ENCODE measurements around the gene IGFBP6. TPM values are rescaled to one million over a fixed set of nuclear protein-coding genes. Genes with fewer than 3 reads are reported as not detected.

The IGFBP6 gene
- total RNA-seq, 1 donor from 2014 or later, result 0.72 TPM

DNA sequence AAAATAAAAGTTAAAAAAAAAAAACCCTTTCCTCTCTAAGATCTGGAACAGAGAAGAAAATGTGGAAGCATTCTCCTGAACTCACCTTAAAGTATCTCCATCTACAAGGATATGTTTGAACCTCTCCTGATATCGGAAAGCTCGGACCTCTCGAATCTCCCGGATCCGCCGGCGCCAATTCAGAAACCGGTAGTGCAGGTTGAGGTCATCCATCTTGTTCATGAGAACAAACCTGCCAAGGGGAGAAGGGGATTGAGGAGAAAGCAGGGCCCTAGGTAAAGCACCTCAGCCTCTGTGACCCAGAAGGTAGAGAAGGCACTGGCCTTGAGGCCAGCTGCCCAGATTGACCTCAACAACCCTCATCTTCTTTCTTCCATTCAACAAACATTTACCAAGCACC is 20.4 kb upstream of the IGFBP6 start:
- Mint-ChIP-seq H3K27ac (ENCODE audit: unreplicated experiment) (no peak overlapping the region), H3K36me3 (ENCODE audit: low read depth) (peaks cover 15% of the 10 kb centered on the region), H3K27me3 (ENCODE audit: low read depth) (peaks cover 3% of the 10 kb centered on the region), H3K9me3 (no peaks in the 10 kb centered on the region), H3K4me3 (peak overlapping the region; percentile 83), H3K4me1 (peaks cover 51% of the 10 kb centered on the region)
- no peak for DNase-seq (ENCODE audit: low read depth, low spot score)
- TF ChIP-seq, protein P1, sequence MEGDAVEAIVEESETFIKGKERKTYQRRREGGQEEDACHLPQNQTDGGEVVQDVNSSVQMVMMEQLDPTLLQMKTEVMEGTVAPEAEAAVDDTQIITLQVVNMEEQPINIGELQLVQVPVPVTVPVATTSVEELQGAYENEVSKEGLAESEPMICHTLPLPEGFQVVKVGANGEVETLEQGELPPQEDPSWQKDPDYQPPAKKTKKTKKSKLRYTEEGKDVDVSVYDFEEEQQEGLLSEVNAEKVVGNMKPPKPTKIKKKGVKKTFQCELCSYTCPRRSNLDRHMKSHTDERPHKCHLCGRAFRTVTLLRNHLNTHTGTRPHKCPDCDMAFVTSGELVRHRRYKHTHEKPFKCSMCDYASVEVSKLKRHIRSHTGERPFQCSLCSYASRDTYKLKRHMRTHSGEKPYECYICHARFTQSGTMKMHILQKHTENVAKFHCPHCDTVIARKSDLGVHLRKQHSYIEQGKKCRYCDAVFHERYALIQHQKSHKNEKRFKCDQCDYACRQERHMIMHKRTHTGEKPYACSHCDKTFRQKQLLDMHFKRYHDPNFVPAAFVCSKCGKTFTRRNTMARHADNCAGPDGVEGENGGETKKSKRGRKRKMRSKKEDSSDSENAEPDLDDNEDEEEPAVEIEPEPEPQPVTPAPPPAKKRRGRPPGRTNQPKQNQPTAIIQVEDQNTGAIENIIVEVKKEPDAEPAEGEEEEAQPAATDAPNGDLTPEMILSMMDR (conservative IDR thresholded peaks at IDR 0.05), result no peak

DNA sequence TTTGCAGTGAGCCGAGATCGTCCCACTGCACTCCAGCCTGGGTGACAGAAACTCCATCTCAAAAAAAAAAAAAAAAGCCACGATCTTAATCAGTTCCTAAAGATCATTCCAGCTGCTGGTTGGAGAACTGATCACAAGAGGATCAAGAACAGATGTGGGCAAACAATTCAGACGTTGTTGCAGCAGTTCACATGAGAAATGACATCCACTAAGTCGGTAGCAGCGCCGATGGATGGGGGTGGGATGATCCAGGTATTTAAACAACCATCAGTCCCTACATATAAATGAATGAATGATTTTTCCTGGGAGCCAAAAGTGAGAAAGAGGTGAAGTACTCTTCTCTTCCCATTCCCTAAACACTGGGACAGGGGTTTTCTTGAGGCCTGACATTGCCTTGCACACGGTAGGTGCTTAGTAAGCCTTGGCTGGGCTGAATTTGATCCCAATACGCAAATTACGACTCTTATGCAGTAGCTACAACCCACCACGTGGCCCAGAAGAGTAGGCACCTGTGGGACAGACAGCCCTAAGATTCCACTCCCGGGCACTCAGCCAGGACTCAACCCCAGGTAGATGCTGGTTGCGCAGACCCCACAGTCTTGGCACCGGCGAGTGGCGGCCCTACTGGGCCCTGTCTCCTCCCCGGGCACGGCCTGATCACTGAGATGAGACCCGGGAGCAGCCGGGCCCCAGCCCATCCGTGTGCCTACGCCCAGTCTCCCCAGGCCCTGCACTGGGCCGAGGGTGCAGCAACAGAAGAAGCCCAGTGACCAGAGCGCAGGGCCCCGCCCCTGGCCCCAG is 18.8 kb upstream of the IGFBP6 start:
- peaks cover 12% of the 10 kb centered on the region for H3K36me3 Mint-ChIP-seq (ENCODE audit: low read depth)

DNA sequence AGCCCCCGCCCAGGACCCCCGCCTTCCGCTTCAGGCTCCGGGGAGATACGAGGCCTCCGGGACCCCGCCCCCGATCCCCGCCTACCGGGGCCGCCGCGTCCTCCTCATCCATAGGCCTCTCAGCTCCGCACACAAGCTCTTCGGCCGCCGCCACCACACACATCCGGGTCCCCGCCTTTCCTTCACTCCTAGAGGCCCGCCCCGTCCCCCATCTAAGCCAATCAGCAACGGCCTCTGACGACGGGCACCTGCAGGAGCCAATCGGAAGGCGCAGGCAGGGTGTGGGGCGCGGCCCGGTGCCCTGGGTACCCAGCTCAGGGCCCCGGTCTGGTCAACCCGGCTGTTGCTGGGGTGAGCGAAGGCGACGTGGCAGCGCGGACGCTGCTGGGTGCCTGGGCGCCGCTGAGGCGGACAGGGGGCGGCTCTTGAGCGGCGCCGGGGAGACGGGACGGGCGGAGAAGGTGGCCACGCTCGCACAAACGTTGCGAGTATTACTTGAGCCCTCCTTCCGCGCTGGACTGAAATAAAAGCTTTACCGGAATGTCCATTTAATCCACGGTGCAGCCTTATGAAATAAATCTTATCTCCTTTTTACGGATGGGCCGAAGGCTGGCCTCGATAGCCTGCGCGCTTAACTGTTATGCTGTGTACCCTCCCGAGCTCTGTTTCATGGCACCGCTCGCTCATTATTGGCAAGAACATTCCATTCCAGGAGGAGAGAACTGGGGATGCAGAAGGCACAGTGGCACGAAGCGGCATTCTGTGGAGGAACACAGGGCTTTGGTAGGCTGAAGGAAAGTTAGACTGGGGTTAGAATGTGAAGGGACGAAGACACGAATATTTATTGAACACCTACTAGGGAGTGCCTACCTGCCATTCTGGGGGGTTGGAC is 18.0 kb upstream of the IGFBP6 start, which contains the start of gene SPRYD3:
Gene SPRYD3, minus strand, starts transcription at position 165 of the 892 bp plus-strand sequence. Its CDS starts 57 bp downstream, at position 108.
- peaks cover 5% of the 10 kb centered on the region for H3K36me3 Mint-ChIP-seq (ENCODE audit: low read depth)
- H3K27ac Mint-ChIP-seq (ENCODE audit: unreplicated experiment), result peak within 1 kb of the TSS; percentile 65
- H3K27me3 Mint-ChIP-seq (ENCODE audit: low read depth), result peaks cover 3% of the 10 kb centered on the region
- TF ChIP-seq, protein P1 (conservative IDR thresholded peaks at IDR 0.05), result no peak
- H3K4me1 Mint-ChIP-seq, result peaks cover 33% of the 10 kb centered on the region
- H3K4me3 Mint-ChIP-seq, result peak within 1 kb of the TSS; percentile 87
- DNase-seq (ENCODE audit: low read depth, low spot score), result peak; percentile 98
- peaks cover 2% of the 10 kb centered on the region for H3K9me3 Mint-ChIP-seq

More for the DNA sequence above, 18.8 kb upstream of the IGFBP6 start:
- H3K27ac Mint-ChIP-seq (ENCODE audit: unreplicated experiment), result peak overlapping the region; percentile 63
- DNase-seq (ENCODE audit: low read depth, low spot score), result no peak
- peaks cover 39% of the 10 kb centered on the region for H3K4me1 Mint-ChIP-seq
- TF ChIP-seq, protein P1 (conservative IDR thresholded peaks at IDR 0.05), result peak; percentile 23
- peaks cover 3% of the 10 kb centered on the region for H3K27me3 Mint-ChIP-seq (ENCODE audit: low read depth)
- H3K4me3 Mint-ChIP-seq, result peak overlapping the region; percentile 87
- H3K9me3 Mint-ChIP-seq, result peaks cover 2% of the 10 kb centered on the region

DNA sequence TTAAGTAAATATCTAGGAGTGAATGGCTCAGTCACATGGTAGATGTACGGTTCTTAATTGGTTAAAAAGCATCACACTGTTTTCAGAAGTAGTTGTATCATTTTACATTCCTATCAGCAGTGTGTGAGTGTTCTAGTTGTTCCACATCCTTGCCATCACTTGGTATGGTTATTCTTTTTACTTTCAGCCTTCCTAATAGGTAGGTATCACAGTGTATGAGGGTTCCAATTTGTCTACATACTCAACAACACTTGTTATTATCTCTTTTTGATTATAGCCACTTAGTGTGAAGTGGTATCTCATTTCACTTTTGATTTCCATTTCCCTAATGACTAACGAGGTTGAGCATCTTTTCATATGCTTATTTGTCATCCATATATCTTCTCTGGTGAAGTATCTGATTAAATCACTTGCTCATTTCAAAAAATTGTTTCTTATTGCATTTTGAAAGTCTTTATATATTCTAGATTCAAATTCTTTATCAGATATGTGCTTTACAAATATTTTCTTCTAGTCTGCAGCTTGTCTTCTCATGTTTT is 14.8 kb upstream of the IGFBP6 start:
- Mint-ChIP-seq H3K27ac (ENCODE audit: unreplicated experiment) (no peak overlapping the region), H3K4me1 (peaks cover 24% of the 10 kb centered on the region), H3K4me3 (no peak overlapping the region), H3K36me3 (ENCODE audit: low read depth) (no peaks in the 10 kb centered on the region), H3K9me3 (peaks cover 2% of the 10 kb centered on the region), H3K27me3 (ENCODE audit: low read depth) (peaks cover 12% of the 10 kb centered on the region)
- TF ChIP-seq, protein P1 (conservative IDR thresholded peaks at IDR 0.05), result no peak
- no peak for DNase-seq (ENCODE audit: low read depth, low spot score)

DNA sequence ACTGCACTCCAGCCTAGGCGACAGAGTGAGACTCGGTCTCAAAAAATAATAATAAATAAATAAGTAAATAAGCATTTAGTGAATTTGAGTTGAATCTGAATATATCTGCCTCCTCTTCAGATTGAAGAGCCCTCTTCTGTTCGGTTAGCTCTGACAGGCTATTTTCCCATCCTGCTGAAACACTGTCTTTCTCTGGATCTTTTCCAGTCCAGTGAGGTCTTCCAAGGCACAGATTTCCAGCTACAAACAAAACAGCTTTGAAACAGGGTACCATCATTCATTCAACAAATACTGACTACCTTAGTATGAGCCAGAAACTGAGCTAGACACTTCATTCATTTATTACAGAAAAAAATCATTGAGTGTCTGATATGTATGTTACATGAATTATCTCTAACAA is 11.1 kb upstream of the IGFBP6 start:
- no peak for DNase-seq (ENCODE audit: low read depth, low spot score)
- H3K4me1 Mint-ChIP-seq, result no peaks in the 10 kb centered on the region
- no peak overlapping the region for H3K4me3 Mint-ChIP-seq
- peaks cover 33% of the 10 kb centered on the region for H3K27me3 Mint-ChIP-seq (ENCODE audit: low read depth)
- H3K36me3 Mint-ChIP-seq (ENCODE audit: low read depth), result no peaks in the 10 kb centered on the region
- TF ChIP-seq, protein P1 (conservative IDR thresholded peaks at IDR 0.05), result no peak
- H3K27ac Mint-ChIP-seq (ENCODE audit: unreplicated experiment), result no peak overlapping the region
- peaks cover 2% of the 10 kb centered on the region for H3K9me3 Mint-ChIP-seq

Measured in neural crest cell (in vitro differentiated cells).